Spleen (tissue), 7 donors: Measurements from ENCODE around the gene PRX.
"Not testable (repeated sequence)": the region's sequence is repeated elsewhere in the genome, so short reads cannot be mapped to it uniquely, and the experiment has no call there.

Experiments used
- CTCF ChIP-seq, 11 experiments: fragments of 200-600 bp in 7 of 11; fragments of 450-650 bp in 4 of 11; sonication (generic) in 4 of 11; IDR thresholded peaks in 8 of 11; conservative IDR thresholded peaks in 3 of 11; 1 replicate in 7 of 11; 2 replicates in 4 of 11; pipeline versions ENCODE4 v1.4.0 to v1.8.0; 2016 to 2021; ENCODE audit warnings: antibody characterized with exemption in 11 of 11, inconsistent platforms in 4 of 11, mild to moderate bottlenecking in 1 of 11
- POLR2A ChIP-seq, 3 donors: fragments of 450-650 bp; IDR thresholded peaks; one replicate each; pipeline ENCODE4 v1.5.1; 2017; ENCODE audit warnings: antibody characterized with exemption in 3 of 3, mild to moderate bottlenecking in 1 of 3
- POLR2AphosphoS5 ChIP-seq, 3 donors: sonication (generic); formaldehyde crosslinking; IDR thresholded peaks; one replicate each; pipeline ENCODE4 v1.5.1; 2017; ENCODE audit warnings: antibody characterized with exemption in 3 of 3
- donor health status: DM: no; HTN: no; CAD: no; lungs with moderate emphysema.
- donor health status: DM: no; HTN: no; CAD: no.
- donor health status: DM: no; HTN: no; CAD: no.

GRCh38 chr19:40370253-40370652, 42.9 kb downstream of the PRX start:
- not testable (repeated sequence) for TF ChIP-seq CTCF (IDR thresholded peaks at IDR 0.05 in 8 of 11, conservative IDR thresholded peaks at IDR 0.05 in 3 of 11); POLR2AphosphoS5 (IDR thresholded peaks at IDR 0.05); POLR2A (IDR thresholded peaks at IDR 0.05)
